IMR-90 (cell line): Measurements from ENCODE around the gene TSPAN33. TPM values are rescaled to one million over a fixed set of nuclear protein-coding genes. Genes with fewer than 3 reads are reported as not detected.

Experiments
- ATAC-seq: fragments of 200-7000 bp; cut with Tn5 transposase; 2 replicates; pipeline ENCODE4 v1.9.1; 2020; ENCODE audit warnings: low read depth, mild to moderate bottlenecking, moderate library complexity
- BruUV-seq: library from RNA; stranded (reverse); fragments of 400-500 nt; replicated peaks from 2 replicates; lab custom pipeline; 2021; lab: Mats Ljungman, UMichigan
- CTCF ChIA-PET: fragments of 300-600 bp; formaldehyde crosslinking; extraction: SDS; loops from one replicate; lab custom pipeline; 2021; ENCODE audit warnings: antibody characterized with exemption; lab: Yijun Ruan, JAX
- POLR2A ChIA-PET: fragments of 300-600 bp; sonication (Branson Sonifier 250); formaldehyde crosslinking; loops from one replicate; lab custom pipeline; 2022; ENCODE audit warnings: antibody characterized with exemption; ENCODE audit not compliant: unreplicated experiment; lab: Charles Lee
- DNase-seq: peaks from one replicate; pipeline ENCODE4 v3.0.0; 2013
- H2AFZ ChIP-seq: replicated peaks from 2 replicates; pipeline ENCODE3; 2013; ENCODE audit warnings: low read length, mild to moderate bottlenecking; ENCODE audit not compliant: poor library complexity
- H2AK5ac ChIP-seq: 2 replicates; pipeline ENCODE4 v1.6.1; 2013; ENCODE audit warnings: low read depth, low read length, inconsistent platforms
- H2AK9ac ChIP-seq: replicated peaks from 2 replicates; pipeline ENCODE3; 2013; ENCODE audit warnings: mild to moderate bottlenecking, low read depth, low read length, moderate library complexity; ENCODE audit not compliant: poor library complexity
- H2BK120ac ChIP-seq: 2 replicates; pipeline ENCODE4 v1.6.1; 2013; ENCODE audit warnings: low read depth, low read length, inconsistent platforms
- H2BK15ac ChIP-seq: 3 replicates; pipeline ENCODE4 v1.6.1; 2013; ENCODE audit warnings: low read depth, low read length, inconsistent platforms
- H2BK20ac ChIP-seq: 2 replicates; pipeline ENCODE4 v1.6.1; 2013; ENCODE audit warnings: low read depth, mild to moderate bottlenecking, inconsistent platforms, low read length, moderate library complexity
- H2BK5ac ChIP-seq: 2 replicates; pipeline ENCODE4 v1.6.1; 2013; ENCODE audit warnings: mild to moderate bottlenecking, low read depth, low read length, inconsistent platforms; ENCODE audit not compliant: poor library complexity, severe bottlenecking
- H3K14ac ChIP-seq: replicated peaks from 2 replicates; pipeline ENCODE4 v1.6.1; 2013; ENCODE audit warnings: low read depth, low read length, inconsistent platforms
- H3K18ac ChIP-seq: 2 replicates; pipeline ENCODE4 v1.6.1; 2013; ENCODE audit warnings: low read depth, low read length, control low read depth
- H3K23ac ChIP-seq: 2 replicates; pipeline ENCODE4 v1.6.1; 2013; ENCODE audit warnings: low read depth, low read length, inconsistent platforms
- H3K27ac ChIP-seq: 2 replicates; pipeline ENCODE4 v1.5.1; 2013; ENCODE audit warnings: mild to moderate bottlenecking, control low read depth, low read length; ENCODE audit not compliant: insufficient read depth
- H3K27me3 ChIP-seq: 2 replicates; pipeline ENCODE4 v1.6.1; 2013; ENCODE audit warnings: low read length; ENCODE audit not compliant: control insufficient read depth, insufficient read depth
- H3K36me3 ChIP-seq: 2 replicates; pipeline ENCODE4 v1.6.1; 2013; ENCODE audit warnings: low read length, mixed read lengths; ENCODE audit not compliant: control insufficient read depth, insufficient read depth
- H3K4ac ChIP-seq: 2 replicates; pipeline ENCODE4 v1.6.1; 2013; ENCODE audit warnings: low read depth, low read length, inconsistent platforms
- H3K4me1 ChIP-seq: 2 replicates; pipeline ENCODE4 v1.6.1; 2013; ENCODE audit warnings: low read length, mixed read lengths; ENCODE audit not compliant: control insufficient read depth, insufficient read depth
- H3K4me2 ChIP-seq: 2 replicates; pipeline ENCODE4 v1.6.1; 2013; ENCODE audit warnings: low read depth, mild to moderate bottlenecking, control low read depth, low read length, moderate library complexity
- H3K4me3 ChIP-seq: 2 replicates; pipeline ENCODE4 v1.5.1; 2013; ENCODE audit warnings: low read depth, mild to moderate bottlenecking, control low read depth, low read length, moderate library complexity; ENCODE audit not compliant: insufficient read depth
- H3K56ac ChIP-seq: 2 replicates; pipeline ENCODE4 v1.6.1; 2013; ENCODE audit warnings: low read length, inconsistent platforms; ENCODE audit not compliant: insufficient read depth; ENCODE audit errors: extremely low read depth
- H3K79me1 ChIP-seq, 2 experiments: 2 replicates each; pipeline ENCODE4 v1.6.1; 2013; ENCODE audit warnings: low read length in 2 of 2, inconsistent platforms in 1 of 2, low read depth in 1 of 2
- H3K9ac ChIP-seq: 2 replicates; pipeline ENCODE4 v1.6.1; 2013; ENCODE audit warnings: low read depth, low read length, control low read depth
- H3K9me1 ChIP-seq: 2 replicates; pipeline ENCODE4 v1.6.1; 2013; ENCODE audit warnings: low read length, inconsistent platforms; ENCODE audit not compliant: insufficient read depth
- H3K9me3 ChIP-seq: 2 replicates; pipeline ENCODE4 v1.6.1; 2013; ENCODE audit warnings: low read length; ENCODE audit not compliant: control insufficient read depth, insufficient read depth
- H4K20me1 ChIP-seq: 2 replicates; pipeline ENCODE4 v1.6.1; 2013; ENCODE audit warnings: low read length, inconsistent platforms; ENCODE audit not compliant: insufficient read depth
- H4K5ac ChIP-seq: 2 replicates; pipeline ENCODE4 v1.6.1; 2013; ENCODE audit warnings: mild to moderate bottlenecking, low read depth, low read length, control low read depth
- H4K8ac ChIP-seq, 2 experiments: 2 replicates each; pipeline ENCODE4 v1.6.1; 2013; ENCODE audit warnings: low read depth in 2 of 2, low read length in 2 of 2, control low read depth in 1 of 2, inconsistent platforms in 1 of 2
- H4K91ac ChIP-seq: 2 replicates; pipeline ENCODE4 v1.6.1; 2013; ENCODE audit warnings: low read depth, low read length, inconsistent platforms; ENCODE audit not compliant: insufficient read depth
- BHLHE40 ChIP-seq: fragments of 150-350 bp; IDR thresholded peaks from 2 replicates; pipeline ENCODE4 v1.6.1; 2016; ENCODE audit warnings: mild to moderate bottlenecking, low read depth, low read length
- CEBPB ChIP-seq: IDR thresholded peaks from 2 replicates; pipeline ENCODE4 v1.6.1; 2012; ENCODE audit warnings: low read depth, low read length, improper control_type of control experiment
- CHD1 ChIP-seq: IDR thresholded peaks from 2 replicates; pipeline ENCODE4 v1.6.1; 2012; ENCODE audit warnings: low read depth, low read length, improper control_type of control experiment
- CTCF ChIP-seq: conservative IDR thresholded peaks from 2 replicates; pipeline ENCODE4 v1.5.1; 2012; ENCODE audit warnings: mild to moderate bottlenecking, low read depth, low read length, improper control_type of control experiment
- ELK1 ChIP-seq: fragments of 150-350 bp; IDR thresholded peaks from 2 replicates; pipeline ENCODE4 v1.6.1; 2016; ENCODE audit warnings: low read depth, mild to moderate bottlenecking, low read length, moderate library complexity, borderline replicate concordance
- FOS ChIP-seq: fragments of 150-350 bp; IDR thresholded peaks from 2 replicates; pipeline ENCODE4 v1.6.1; 2016; ENCODE audit warnings: low read depth, low read length
- MAFK ChIP-seq: IDR thresholded peaks from 2 replicates; pipeline ENCODE4 v1.6.1; 2012; ENCODE audit warnings: low read depth, low read length, improper control_type of control experiment
- MAZ ChIP-seq: IDR thresholded peaks from 2 replicates; pipeline ENCODE4 v1.6.1; 2012; ENCODE audit warnings: low read depth, mild to moderate bottlenecking, low read length, improper control_type of control experiment, moderate library complexity, borderline replicate concordance
- MXI1 ChIP-seq: IDR thresholded peaks from 2 replicates; pipeline ENCODE4 v1.6.1; 2012; ENCODE audit warnings: low read depth, mild to moderate bottlenecking, low read length, moderate library complexity, borderline replicate concordance
- RCOR1 ChIP-seq: IDR thresholded peaks from 2 replicates; pipeline ENCODE4 v1.6.1; 2012; ENCODE audit warnings: mild to moderate bottlenecking, low read length, improper control_type of control experiment; ENCODE audit not compliant: insufficient replicate concordance
- RFX5 ChIP-seq: IDR thresholded peaks from 2 replicates; pipeline ENCODE4 v1.8.0; 2012; ENCODE audit warnings: low read depth, mild to moderate bottlenecking, low read length, moderate library complexity
- SMC3 ChIP-seq: fragments of 150-350 bp; IDR thresholded peaks from 2 replicates; pipeline ENCODE4 v1.6.1; 2016; ENCODE audit warnings: low read depth, mild to moderate bottlenecking, antibody characterized with exemption, low read length, moderate library complexity
- WGBS, 2 experiments: methylation state at CpG; one replicate each; pipeline versions ENCODE4 v1.1.5 to v1.1.7; 2013; ENCODE audit warnings: missing lambda C conversion rate in 2 of 2; ENCODE audit not compliant: insufficient read length in 1 of 2; ENCODE audit errors: extremely low coverage in 2 of 2; 5-methylcytosine and 5-hydroxymethylcytosine counted together
- dilution Hi-C: fragments of 300-500 bp; cut with HindIII; formaldehyde crosslinking; loops from one replicate; pipeline ENCODE4 v1.14.3; 2018; ENCODE audit warnings: low sequenced_read_pairs; ENCODE audit not compliant: unreplicated experiment
- in situ Hi-C: fragments of 300-500 bp; cut with MboI; formaldehyde crosslinking; loops from 3 replicates; pipeline ENCODE4 v1.14.3; 2019; ENCODE audit warnings: low sequenced_read_pairs, inconsistent platforms, mixed read lengths
- intact Hi-C: fragments of 100-400 bp; cut with micrococcal nuclease; formaldehyde crosslinking; loops from 2 replicates; pipeline ENCODE4 v1.10.0; 2022
- polyA plus RNA-seq, 3 experiments: library from polyadenylated mRNA; depleted of rRNA; stranded (reverse); fragments of >200 nt; gene quantifications; 2 replicates each; pipeline ENCODE4 v1.2.3, GENCODE V29; 2012; ENCODE audit warnings: low replicate concordance in 1 of 3
- total RNA-seq: library from RNA; depleted of rRNA; stranded (reverse); fragments of >200 nt; gene quantifications from 2 replicates; pipeline ENCODE4 v1.2.3, GENCODE V29; 2012
- TF ChIP-seq, protein P1 (sequence below): fragments of 150-350 bp; IDR thresholded peaks from 2 replicates; pipeline ENCODE4 v1.6.1; 2017; ENCODE audit warnings: mild to moderate bottlenecking, antibody characterized with exemption, low read length, low read depth

TSPAN33 gene
- total and polyA plus RNA-seq, 2 of the 4 experiments (the other 2 are of a cell fraction): 0.17 to 0.36 TPM

- H3K4me1 ChIP-seq: no peaks in the 10 kb centered on the region
- no peaks in the 10 kb centered on the region for H3K9me3 ChIP-seq
- H3K9me1 ChIP-seq: no peaks in the 10 kb centered on the region
- no peak overlapping the region for H3K9ac ChIP-seq
- H3K18ac ChIP-seq: no peak overlapping the region
- H2BK20ac ChIP-seq: no peak overlapping the region
- DNase-seq (no peak), ATAC-seq (no peak)
- H2BK120ac ChIP-seq: no peak overlapping the region
- no peak overlapping the region for H2BK5ac ChIP-seq
- H3K27me3 ChIP-seq: peaks cover 35% of the 10 kb centered on the region
- ChIA-PET CTCF (no interaction called here), POLR2A (no interaction called here)
- dilution Hi-C loops: no loop called here
- H4K20me1 ChIP-seq: no peaks in the 10 kb centered on the region
- no peak overlapping the region for H2AFZ ChIP-seq
- no peak overlapping the region for H3K4ac ChIP-seq
- no CpG with 5 or more reads among the region's 6 CpGs for WGBS, 2 experiments
- no peak overlapping the region for H2AK5ac ChIP-seq
- H2BK15ac ChIP-seq: no peak overlapping the region
- H3K27ac ChIP-seq: no peak overlapping the region
- in situ Hi-C loops: no loop called here
- H3K14ac ChIP-seq: no peak overlapping the region
- TF ChIP-seq RCOR1 (no peak), ELK1 (no peak), SMC3 (no peak), CHD1 (no peak), RFX5 (no peak), MAZ (no peak), CTCF (no peak), MXI1 (no peak), FOS (no peak), BHLHE40 (no peak), MAFK (no peak), CEBPB (no peak)
- TF ChIP-seq, protein P1, sequence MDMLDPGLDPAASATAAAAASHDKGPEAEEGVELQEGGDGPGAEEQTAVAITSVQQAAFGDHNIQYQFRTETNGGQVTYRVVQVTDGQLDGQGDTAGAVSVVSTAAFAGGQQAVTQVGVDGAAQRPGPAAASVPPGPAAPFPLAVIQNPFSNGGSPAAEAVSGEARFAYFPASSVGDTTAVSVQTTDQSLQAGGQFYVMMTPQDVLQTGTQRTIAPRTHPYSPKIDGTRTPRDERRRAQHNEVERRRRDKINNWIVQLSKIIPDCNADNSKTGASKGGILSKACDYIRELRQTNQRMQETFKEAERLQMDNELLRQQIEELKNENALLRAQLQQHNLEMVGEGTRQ: no peak
- BruUV-seq: no TSS peak
- H3K79me1 ChIP-seq: no peaks in the 10 kb centered on the region
- H3K23ac ChIP-seq: no peak overlapping the region
- H4K8ac ChIP-seq: no peak overlapping the region
- no peak overlapping the region for H3K4me2 ChIP-seq
- H3K36me3 ChIP-seq: no peaks in the 10 kb centered on the region
- intact Hi-C loops: no loop called here
- H2AK9ac ChIP-seq: no peak overlapping the region
- H3K56ac ChIP-seq: no peak overlapping the region
- H3K4me3 ChIP-seq: no peak overlapping the region
- H4K5ac ChIP-seq: no peak overlapping the region
- H4K91ac ChIP-seq: no peak overlapping the region
Observed at GRCh38 chr7:129101746-129102145, 42.8 kb upstream of the TSPAN33 start.
